Stimulated activated CD4-positive, alpha-beta T cell treated with anti-CD3 and anti-CD28 coated beads, Interleukin-2, amount 100 ng/mL, for 4 hours (primary cell): Measurements from ENCODE around the gene DOC2B.
"Not testable (repeated sequence)": the region's sequence is repeated elsewhere in the genome, so short reads cannot be mapped to it uniquely, and the experiment has no call there.

ENCODE experiments used
- DNase-seq: peaks from one replicate; pipeline ENCODE4 v3.0.0-alpha.2; 2020; ENCODE audit warnings: low read depth

Gene DOC2B

GRCh38 chr17:189444-189843, 8.0 kb upstream of the DOC2B start:
- no peak for DNase-seq

- no peak for DNase-seq
These were observed 5.7 kb upstream of the DOC2B start for GRCh38 chr17:187130-187529.

GRCh38 chr17:185445-186138, 4.1 kb upstream of the DOC2B start:
- DNase-seq = no peak

DNA sequence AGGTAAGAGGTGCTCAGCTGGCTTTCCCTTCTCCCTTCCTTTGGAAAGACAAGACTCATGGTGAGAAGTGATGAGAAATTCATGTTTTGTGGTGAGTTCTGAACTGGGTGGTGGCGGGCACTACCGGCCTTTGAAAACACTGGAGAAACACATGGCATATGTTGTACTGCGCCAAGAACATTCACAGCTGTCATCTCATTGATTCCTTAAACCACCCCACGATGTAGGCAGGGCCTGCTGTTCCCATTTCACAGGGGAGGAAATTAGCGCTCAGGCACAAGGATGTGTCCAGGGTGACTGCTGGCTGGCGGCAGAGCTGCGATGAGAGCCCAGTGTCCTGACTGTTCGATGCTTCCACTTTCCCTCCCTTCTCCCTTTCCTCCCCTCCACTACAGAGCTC, 1.6 kb upstream of the DOC2B start:
- DNase-seq = no peak

DNA sequence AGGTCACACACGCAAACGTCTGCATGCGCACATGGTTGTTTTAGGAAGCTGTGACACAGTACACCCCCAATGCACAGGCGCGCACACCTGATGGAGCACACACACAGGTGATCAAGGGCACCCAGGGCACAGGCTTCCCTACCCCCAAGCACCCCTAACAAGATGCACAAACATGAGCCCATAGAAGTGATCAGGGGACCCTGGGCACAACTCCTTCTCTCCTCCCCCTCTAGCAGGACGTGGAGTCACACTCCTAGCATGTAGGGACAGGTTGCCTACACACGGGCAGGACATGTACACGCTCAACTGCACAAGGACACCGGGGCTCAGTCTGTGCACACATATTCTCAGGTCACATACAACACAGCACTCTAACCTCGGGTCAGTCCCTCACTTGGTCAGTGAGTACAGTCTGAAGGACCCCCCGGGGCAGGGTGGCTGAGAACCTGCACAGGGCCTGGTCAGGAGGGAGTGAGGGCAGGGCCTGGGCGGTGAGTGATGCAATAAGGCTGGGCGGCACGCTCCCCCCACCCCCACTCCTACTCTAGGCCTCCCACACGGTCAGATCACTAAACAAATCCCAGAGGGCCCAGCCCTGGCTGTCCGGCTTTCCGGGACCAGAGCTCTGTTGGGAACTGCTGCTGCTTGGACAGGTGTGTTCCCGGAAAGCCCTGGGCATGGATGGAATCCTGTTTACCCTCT, 751 bp upstream of the DOC2B start:
- no peak for DNase-seq

DNA sequence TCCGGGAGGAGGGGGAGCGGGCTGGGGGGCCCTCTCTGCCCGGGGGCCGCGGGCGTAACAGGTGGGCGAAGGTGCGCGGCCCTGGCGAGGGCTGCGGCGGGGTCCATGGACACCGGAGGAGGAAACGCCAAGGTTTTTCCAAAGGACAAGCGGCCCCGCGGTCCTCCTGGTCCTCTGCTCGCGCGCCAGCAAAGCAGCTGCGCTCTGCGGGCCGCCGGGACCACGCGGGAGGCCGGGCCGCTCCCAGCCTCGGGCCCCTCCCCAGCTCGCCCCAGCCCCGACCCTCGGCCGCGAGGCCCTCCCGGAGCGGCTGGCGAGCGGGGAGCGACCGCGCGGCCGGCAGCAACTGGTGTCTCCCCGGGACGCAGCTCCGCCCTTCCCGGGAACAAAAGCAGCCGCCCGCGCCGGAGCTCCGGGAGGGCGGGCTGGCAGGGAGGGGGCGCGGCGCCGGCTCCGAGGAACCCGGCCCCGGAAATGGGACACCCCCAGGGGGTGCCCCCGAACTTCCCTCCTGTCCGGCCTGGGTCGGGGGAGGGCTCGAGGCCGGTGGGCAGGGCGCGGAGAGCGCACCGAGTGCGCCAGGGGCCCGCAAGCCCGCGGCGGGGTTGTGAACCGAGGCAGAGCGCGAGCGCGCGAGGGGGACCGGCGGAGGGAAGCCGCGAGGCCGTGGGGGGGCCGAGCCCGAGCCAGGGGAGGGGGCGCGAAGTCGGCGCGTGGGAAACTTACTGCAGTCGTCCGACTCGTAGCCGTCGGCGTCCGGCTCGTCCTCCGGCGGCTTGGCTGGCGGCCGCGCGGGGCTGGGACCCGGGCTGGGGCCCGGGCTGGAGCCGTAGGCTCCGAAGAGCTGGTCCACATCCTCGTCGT, 837 bp downstream of the DOC2B start:
- DNase-seq = no peak

- no peak for DNase-seq
These were observed 1.6 kb downstream of the DOC2B start for GRCh38 chr17:179781-180380.

DNA sequence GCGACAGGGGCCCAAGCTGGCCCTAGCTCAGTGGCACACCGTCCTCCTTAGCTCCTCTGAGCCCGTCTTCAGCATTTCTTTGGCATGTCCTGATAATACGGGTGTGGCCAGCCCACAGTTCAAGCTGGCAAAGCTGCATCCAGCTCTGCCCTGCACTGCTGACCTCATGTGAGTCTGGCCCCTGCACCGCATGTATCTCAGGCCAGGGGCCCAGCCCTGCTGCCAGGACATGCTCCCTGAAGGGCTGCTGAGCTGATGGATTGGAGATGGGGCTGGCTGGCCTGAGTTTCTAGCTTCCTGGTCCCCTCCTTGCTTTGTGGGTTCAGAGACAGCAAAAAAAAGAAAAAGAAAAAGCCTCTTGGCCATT, 2.4 kb downstream of the DOC2B start:
- DNase-seq = no peak

DNA sequence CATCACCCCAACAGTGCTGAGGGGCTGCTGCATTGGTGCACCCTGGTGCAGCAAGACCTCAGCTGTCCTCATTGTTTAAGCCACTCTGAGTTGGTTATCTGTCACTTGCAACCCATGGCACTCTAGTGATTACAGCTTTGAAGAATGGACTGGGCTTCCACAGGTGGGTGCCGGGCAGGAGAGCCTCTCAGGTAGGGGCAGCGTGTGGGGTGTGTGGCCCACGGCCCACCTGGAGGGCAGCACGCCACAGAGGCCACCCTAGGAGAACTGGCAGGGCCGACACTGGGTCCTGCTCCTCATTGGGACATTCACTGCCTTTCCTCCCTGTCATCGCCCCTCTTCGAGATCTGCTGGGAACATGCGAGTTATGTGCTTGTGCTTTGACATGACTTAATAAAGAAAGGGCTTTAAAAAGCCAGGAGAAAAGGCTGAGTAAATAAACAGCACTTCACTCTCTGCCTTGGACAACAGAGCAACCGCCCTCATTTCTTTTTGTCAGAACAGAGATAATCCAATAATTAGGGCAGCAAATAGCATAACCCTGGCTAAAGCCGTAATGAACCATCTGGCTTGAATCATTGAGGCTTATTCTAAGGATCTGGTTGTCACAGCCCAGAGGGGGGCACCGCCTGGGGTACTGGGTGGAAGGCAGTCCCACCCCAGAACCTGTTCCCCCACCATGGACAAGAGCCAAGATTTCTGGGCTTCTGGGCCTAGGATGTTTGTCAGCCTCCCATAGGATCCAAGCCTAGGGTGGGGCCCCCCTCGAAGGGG, 3.0 kb downstream of the DOC2B start:
- no peak for DNase-seq

DNA sequence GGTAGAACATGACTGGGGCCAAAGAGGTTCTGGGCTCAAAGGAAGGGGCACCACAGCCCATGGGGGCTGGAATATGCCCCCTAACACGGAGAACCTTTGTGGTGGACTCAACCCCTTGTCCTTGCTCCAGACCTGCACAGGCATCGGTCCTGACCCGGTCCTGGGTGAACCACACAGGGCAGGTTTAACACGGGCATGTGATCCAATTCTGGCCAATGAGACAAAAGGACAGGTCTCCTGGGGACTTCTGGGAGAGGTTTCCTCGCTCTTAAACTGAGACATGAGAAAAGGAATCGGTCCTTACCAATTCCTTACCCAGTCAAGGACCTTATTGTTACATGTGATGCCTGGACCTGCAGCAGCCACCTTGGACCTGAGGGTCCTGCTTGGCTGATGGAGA, 3.7 kb downstream of the DOC2B start:
- DNase-seq = no peak

GRCh38 chr17:177155-177554, 4.3 kb downstream of the DOC2B start:
- DNase-seq = no peak

DNA sequence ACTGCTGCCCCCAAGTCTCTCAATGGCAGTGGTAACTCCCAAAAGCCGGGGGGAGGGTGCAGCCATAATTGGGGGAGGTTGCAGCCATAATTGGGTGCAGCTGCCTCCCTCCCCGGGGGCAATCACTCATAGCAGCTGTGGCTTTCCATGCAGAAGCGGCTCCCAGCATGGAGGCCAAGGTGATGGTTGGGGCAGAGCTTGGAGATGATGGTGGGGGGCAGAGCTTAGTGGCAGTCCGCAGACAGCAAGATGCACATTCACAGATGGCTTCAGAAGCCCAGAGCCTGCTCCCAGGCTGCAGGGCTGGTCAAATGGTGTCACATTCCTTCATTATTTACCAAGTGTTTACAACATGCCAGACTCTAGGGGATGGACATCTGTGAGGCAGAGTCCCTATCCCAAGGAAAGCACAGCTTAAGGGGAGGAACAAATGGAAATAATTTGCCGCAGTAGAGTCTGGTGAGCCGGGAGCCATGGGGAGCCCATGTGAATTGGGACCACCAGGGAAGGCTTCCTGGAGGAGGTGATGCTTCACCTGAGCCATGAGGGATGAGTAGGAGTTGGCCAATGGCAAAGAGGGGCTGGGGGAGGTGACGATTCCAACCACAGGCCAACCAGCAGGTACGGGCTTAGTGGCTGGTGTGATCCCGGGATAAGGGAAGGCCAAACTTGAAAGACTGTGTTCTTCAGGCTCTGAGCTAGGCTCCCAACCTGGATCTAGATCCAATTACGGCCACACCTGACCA, 8.1 kb downstream of the DOC2B start:
- DNase-seq = no peak

DNA sequence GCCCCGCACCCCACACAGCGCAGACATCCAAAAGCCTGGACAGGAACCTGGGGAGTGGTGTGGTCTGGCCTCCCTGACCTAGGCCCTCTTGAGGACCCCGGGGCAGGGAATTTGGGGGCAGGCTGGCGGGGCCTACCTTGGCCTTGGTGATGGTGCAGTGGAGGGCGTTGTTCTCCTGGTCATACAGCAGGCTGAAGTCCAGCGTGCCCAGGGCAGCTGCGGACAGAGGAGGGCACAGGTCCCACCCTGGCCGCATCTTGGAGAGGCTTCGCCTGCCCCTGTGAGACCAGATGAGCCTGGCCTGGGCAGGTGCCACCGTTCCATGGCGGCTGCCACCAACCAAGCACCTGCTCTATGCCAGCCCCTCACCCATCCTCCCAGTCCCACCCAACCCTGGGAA, 9.0 kb downstream of the DOC2B start:
- DNase-seq = no peak

GRCh38 chr17:171871-172270, 9.6 kb downstream of the DOC2B start:
- no peak for DNase-seq

GRCh38 chr17:170130-170670, 11.2 kb downstream of the DOC2B start:
- DNase-seq = no peak

- DNase-seq = not testable (repeated sequence)
These were observed 12.8 kb downstream of the DOC2B start for GRCh38 chr17:168614-169013.

GRCh38 chr17:165939-166338, 15.5 kb downstream of the DOC2B start:
- DNase-seq = no peak

DNA sequence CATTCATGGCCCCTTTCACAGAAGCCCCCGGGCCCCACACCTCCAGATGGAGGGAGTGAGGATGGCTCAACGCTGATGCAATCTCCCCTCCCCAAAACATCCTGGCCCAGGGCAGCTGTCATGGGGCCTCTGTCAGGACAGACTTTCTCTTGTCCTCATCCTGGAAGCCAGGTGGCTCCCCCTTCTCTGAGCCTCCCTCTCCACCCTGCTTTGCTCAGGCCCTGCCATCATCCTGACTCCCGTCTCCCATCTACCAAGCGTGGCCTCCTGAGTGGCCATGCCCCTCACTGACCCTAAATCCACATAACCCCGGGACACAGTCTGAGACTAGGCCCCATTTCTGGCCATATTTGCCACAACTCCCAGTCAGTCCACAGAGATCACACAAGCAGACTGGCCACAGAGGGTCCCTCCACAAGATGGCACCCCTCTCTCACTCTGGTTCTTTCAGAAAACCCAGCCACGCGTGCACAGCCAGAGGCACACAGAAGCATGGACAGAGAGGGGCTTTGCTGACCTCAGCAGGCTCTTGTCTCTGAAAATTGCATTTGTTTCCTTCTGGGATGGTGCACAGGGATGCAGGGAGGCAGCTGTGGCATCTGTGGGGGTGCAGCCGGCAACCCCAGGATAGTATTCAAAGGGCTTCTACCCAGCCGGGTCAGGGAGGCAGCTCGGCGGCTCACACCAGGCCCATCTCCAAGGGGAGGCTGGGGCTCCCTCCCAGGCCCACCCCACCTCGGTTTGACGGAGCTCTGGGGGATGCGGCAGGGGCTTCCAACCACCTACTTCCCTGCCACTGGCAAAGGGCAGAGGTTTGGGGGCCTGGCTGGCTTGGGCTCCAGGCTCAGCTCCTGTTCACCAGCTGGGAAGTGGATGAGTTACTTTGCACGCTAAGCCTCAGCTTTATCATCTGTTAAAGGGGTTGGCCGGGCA, 16.9 kb downstream of the DOC2B start:
- peak; percentile 20 for DNase-seq

- DNase-seq = no peak
These were observed 17.8 kb downstream of the DOC2B start for GRCh38 chr17:163514-164098.
